GM19328 (cell line): ENCODE data around the gene FGF14.

ENCODE experiments used
- ATAC-seq: cut with Tn5 transposase; IDR thresholded peaks from one replicate; pipeline ENCODE4 v1.9.1; 2021; ENCODE audit warnings: mild to moderate bottlenecking, moderate library complexity; ENCODE audit not compliant: unreplicated experiment

Gene FGF14

GRCh38 chr13:102000764-102001163 lies 401.1 kb downstream of the FGF14 start:
- no peak for ATAC-seq

- ATAC-seq, result no peak
Observed at GRCh38 chr13:101998129-101998528, 403.7 kb downstream of the FGF14 start.

DNA sequence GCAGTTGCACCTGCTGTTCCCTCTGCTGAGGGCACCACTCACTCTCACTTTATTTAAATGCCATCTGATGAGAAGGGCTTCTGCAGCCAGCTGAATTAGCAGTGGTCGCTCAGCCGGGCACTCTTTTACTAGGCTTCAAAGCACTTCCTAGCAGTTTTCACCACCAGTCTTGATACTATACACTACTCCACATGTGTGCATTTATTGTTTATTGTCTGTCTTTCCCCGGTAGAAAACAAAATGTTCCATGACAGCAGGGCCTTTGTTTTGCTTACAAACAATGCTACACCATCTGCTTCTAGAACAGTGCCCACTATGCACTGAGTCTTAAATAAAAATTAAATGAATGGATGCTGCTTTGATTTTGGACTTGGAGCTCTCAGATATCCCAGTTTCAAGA lies 404.9 kb downstream of the FGF14 start:
- no peak for ATAC-seq

DNA sequence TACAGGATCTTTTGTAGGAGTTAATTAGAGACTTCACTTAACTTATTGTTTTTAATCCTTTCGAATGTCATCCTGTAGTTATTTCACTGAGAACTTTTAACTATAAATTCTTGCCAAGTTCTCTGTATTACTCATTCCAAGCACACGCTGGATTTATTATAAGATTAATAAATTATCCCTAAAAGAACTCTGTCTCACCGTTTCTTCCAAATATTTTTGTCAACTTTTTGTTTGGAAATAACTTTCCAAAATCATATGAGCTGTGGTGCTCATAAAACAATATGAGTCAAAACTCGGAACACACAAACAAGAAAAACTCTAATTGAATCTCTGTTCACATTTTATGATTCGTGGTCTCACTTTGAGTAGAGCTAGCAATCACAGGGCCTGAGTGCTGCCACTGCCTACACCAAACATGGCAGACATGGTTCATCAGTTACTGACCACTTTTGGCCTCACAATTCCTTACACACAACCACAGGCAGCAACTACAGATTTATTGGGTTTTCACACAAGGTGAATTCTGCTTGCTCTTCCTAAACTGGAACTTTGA lies 412.0 kb downstream of the FGF14 start:
- ATAC-seq, result no peak

DNA sequence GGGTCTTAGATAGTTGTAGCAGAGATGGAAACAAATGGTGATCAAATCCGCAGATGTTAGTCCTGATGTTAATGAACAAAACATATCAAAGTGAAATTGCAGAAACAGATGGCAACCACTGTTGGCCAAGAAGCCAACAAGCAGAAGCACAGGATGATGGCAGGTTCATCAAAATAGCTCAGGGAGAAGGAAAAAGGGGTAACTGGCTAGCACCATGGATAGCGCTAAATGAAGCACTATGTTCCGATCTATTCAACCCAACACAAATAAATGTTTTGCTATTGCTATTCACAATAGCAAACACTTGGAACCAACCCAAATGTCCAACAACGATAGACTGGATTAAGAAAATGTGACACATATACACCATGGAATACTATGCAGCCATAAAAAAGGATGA lies 413.7 kb downstream of the FGF14 start:
- ATAC-seq, result no peak

DNA sequence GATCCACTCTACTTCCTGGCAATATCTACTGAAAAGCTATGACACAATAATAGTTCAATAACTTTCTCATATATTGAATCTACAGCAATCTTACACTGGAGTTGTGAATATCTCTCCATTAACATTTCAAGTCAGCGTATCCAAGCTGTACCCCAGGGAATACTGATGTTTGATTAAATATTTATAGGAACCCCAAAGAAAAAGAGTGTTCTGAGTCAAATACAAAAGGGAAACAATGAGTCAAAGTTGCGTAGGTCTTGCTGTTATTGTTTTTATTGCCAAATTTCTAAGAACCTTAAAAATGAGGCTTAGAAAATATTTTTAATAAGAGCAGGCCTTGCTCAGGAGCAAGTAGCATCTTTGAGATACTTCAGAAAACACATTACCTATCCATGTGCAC lies 415.5 kb downstream of the FGF14 start:
- no peak for ATAC-seq

- ATAC-seq, result no peak
Observed at GRCh38 chr13:101985321-101985720, 416.5 kb downstream of the FGF14 start.

DNA sequence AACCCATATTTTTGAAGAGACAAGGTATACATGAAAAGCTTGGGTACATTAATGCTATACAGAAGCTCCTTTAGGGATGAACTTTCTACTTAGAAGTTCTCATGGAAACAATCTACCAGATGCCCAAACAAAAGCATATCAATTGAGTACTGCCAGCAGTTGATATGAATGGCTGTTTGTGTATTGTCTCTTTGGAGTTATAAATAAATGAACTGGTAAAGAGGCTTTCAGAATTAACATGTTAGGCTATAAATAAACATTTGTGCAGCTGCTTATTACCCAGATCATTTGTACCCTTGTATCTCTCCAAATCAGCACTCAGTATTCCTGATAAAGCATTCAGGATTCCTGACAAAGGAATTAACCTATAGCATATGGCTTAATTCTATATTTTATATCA lies 418.9 kb downstream of the FGF14 start:
- no peak for ATAC-seq

- ATAC-seq, result no peak
Observed at GRCh38 chr13:101979825-101980224, 422.0 kb downstream of the FGF14 start.

DNA sequence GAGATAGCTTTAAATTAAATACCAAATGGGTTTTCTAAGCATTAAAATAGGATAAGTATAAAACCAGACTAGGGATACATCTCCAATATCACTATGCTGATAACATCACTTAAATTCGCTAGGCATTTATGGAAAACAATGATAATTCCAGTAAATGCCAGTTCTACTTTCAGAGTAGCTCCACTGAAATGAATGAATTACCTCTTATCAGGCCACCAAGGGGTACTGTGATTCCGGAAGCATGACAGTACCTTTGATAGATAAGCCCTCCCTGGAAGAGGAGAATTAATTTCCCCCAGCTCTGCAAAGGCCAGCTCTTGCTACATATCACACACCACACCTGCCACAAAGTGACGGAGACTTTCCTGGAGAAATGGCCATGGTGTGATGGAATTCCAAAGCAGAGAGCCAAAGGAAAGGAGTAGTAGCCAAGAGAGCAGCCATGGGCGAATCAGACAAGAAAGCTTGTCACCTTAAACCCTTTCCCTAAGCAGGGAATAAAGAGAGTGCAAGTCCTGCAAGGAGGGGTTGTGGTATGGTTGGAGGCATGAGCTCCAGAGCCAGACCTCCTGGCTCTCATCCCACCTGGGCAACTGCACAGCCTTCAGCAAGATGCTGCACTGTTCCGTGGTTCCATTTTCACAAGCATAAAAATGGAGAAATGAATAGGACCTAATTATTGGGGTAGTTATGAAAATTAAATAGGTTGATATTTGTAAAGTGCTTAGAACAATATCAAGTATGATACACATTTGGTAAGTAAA lies 423.1 kb downstream of the FGF14 start:
- no peak for ATAC-seq

- ATAC-seq, result no peak
Observed at GRCh38 chr13:101977475-101977874, 424.4 kb downstream of the FGF14 start.

DNA sequence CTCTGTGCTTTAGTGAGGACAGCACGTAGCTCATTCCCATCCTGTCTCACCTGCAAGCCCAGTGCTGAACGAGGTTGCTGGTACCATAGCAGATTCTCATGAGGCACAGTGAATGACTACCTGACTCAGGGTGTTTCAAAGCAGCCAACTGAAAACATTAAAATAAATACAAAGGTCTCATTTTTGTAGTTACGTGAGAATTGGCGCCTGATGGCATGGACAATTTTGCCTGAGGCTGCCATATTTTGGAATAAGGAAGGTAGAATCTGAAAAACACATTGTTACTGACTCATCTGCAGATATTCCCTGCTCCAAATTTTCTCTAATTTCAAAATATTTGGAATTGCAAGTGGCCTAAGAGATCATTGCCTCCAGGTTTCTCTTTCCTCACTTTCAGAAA lies 429.7 kb downstream of the FGF14 start:
- ATAC-seq, result no peak

- ATAC-seq, result no peak
Observed at GRCh38 chr13:101970341-101970740, 431.5 kb downstream of the FGF14 start.

- no peak for ATAC-seq
Observed at GRCh38 chr13:101967781-101968180, 434.1 kb downstream of the FGF14 start.

DNA sequence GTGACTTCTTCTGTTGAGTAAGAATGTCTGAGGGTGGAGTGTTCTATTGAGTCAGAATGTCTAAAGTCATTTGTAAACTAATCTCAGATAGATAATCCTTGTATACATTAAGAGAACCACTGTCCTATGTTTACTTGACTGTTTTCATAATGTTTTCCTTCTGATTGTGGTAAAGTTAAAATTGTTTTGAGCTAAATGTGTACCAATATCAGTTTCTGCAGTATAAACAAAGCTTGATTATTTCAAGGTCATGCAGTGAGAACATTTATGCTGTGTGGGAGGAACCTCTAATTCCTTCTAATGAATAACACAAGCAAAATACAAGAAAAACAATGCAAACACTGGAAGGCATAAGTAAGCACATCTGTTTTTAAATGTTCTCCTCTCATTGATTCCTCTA lies 434.6 kb downstream of the FGF14 start:
- ATAC-seq, result no peak

GRCh38 chr13:101965096-101965495 lies 436.8 kb downstream of the FGF14 start:
- no peak for ATAC-seq

DNA sequence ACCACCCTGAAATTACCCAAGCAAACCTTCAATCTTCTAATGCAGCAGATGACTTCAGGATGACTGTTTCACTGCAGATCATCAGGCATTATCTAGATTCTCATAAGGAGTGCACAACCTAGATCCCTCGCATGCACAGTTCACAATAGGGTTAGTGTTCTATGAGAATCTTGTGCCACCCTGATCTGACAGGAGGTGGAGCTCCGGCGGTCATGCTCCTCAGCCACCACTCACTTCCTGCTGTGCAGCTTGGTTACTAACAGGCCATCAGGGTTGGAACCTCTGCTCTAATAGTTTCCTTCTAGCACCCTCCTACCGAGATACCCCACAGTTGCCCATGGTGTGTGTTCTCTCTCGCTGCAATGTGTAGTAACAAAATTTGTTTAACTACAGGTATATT lies 442.8 kb downstream of the FGF14 start:
- ATAC-seq, result no peak

DNA sequence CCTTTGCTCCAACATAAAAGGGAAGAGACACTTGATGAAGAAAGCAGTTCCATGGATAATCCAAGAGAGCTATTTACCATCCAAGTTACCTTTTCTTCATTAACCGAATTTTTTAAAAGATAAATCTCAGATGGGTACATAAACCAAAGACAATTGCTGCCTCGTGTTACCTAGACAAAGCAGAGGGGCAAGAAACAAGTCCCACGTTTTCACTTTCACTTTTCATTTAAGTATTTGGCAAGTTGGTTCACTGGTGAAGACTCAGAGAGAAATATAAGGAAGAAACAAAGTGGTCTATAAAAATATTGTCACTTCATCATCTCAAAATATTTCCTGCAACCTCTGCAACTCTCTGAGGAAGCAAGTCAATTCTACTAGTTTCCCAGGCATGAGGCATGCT lies 446.1 kb downstream of the FGF14 start:
- ATAC-seq, result no peak

DNA sequence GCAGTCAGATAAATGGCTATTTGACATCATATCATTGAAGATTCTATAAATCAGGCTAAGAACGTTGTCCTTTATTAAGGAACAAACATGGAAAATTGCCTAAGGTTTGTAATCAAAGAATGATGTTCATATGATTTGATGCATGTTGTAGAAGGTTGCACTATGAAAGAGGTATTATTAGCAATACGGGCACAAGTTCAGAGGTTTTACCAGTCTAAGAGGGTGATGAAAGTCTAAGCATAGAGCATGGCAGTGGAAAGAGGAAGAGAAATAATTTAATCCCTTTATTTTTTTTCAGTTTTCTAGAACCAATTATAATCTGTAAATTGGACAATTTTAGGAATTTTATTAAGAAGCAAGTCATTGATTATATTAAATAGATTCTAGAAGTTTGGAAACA lies 450.7 kb downstream of the FGF14 start:
- no peak for ATAC-seq

- no peak for ATAC-seq
Observed at GRCh38 chr13:101949681-101950080, 452.2 kb downstream of the FGF14 start.

- no peak for ATAC-seq
Observed at GRCh38 chr13:101946401-101946800, 455.4 kb downstream of the FGF14 start.

- no peak for ATAC-seq
Observed at GRCh38 chr13:101945435-101945834, 456.4 kb downstream of the FGF14 start.

GRCh38 chr13:101944521-101944920 lies 457.3 kb downstream of the FGF14 start:
- no peak for ATAC-seq
